NCI-H460 (cell line): ENCODE results near the gene GRM1. TPM values are rescaled to one million over a fixed set of nuclear protein-coding genes. Genes with fewer than 3 reads are reported as not detected.

ENCODE experiments used
- DNase-seq: peaks from one replicate; pipeline ENCODE4 v3.0.0-alpha.2; 2016; ENCODE audit warnings: low read depth; ENCODE audit errors: extremely low read depth
- total RNA-seq: library from RNA; depleted of rRNA; stranded (reverse); fragments of >200 nt; shearing (Covaris generic); gene quantifications from 2 replicates; pipeline ENCODE4 v1.2.3, GENCODE V29; 2014

Gene GRM1
- total RNA-seq, 1 experiment from 2014 or later: not detected

- no peak for DNase-seq
Observed at GRCh38 chr6:146310628-146311027, 281.8 kb downstream of the GRM1 start.

- no peak for DNase-seq
Observed at GRCh38 chr6:146311079-146311478, 282.2 kb downstream of the GRM1 start.

DNA sequence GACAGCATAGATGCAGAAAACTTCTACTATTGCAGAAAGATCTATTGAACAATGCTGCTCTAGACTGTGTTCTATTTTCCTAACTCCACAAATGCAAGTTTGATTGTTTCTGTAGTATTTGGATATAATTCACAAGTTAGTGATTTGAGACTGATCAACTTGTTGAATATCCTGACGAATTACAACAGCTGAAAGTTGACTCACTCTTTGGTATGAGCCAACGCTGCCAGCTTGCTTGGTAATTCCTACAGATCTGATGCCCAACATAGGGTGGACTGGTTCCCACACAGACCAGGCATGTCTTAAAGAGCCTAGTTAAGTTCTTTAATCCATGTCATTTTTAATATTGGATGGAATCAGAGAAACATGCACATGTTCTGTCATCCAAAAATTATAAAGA, 283.7 kb downstream of the GRM1 start:
- DNase-seq: no peak

DNA sequence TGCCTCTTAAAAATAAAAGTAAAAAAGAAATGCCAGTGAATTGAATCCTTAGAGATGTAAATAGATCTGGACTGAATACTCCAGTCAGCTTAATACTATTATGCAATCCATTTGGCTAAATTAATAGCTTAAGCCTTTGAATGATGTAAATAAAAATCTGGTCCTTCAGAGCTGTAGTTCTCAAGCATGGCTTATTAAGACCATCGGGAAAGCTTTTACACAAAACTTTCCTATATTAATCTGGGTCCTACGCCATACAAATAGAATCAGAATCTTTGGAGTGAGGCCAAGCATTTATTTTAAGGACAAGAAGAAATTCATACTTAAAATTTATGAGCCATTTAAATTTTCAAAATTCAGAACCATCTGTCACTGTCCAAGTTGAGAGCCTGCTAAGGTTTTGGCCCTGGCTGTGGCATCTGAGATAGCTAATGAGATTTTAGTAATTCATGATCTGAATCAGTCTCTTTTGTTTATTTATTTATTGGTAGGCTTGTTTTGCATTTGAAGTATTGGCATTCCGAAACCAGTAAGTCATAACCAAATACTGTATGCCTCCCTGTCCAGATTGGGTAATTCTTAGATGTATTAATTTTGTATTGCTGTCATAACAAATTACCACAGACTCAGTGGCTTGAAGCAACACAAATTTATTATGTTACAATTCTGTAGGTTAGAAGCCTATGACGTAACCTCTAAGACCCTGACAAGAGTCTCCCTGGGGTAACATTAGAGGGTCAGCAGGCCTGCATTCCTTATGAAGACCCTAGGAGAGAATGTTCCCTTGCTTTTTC, 286.7 kb downstream of the GRM1 start:
- DNase-seq: no peak

GRCh38 chr6:146316175-146316495, 287.3 kb downstream of the GRM1 start:
- DNase-seq: no peak

DNA sequence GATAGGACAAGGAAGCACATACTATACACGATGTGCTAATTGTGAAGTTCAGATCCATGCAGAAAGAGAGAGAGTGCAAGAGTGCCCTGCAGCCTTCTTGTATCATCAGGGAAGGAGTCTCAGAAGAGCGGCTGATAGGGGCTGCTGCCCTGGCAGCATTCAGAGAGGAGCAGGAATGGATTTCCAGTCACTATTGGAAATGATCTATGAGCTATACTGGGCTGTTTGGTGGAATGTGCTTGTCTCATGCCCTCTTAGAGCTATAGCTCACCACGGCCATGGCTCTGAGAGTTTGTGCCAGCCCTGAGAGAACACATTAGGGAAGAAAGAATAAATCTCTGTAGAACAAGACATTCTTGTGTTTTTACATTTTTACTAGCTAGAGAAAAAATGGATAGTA, 302.2 kb downstream of the GRM1 start:
- no peak for DNase-seq

- DNase-seq: no peak
Observed at GRCh38 chr6:146335336-146335735, 306.5 kb downstream of the GRM1 start.

GRCh38 chr6:146336191-146336590, 307.3 kb downstream of the GRM1 start:
- no peak for DNase-seq

DNA sequence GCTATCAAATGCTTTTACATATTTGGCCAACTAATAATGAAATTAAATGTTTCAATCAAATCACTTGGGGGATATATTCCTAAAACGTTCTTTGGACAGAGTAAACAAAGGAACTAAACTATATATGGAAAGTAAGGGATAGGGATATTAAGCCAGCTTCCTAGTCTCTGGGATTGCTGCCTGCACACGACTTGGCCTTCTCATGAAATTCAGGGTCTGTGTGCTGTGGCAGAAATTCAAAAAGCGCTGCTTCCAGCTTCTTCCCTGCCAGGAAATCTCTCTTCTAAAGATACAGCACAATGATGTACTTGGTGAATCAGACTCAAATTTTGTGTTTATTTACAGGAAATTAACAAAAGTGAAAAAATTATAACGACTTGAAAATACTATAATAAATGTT, 308.5 kb downstream of the GRM1 start:
- DNase-seq: no peak

- peak; percentile 9 for DNase-seq
Observed at GRCh38 chr6:146339716-146340115, 310.9 kb downstream of the GRM1 start.

- no peak for DNase-seq
Observed at GRCh38 chr6:146341493-146342230, 312.8 kb downstream of the GRM1 start.

DNA sequence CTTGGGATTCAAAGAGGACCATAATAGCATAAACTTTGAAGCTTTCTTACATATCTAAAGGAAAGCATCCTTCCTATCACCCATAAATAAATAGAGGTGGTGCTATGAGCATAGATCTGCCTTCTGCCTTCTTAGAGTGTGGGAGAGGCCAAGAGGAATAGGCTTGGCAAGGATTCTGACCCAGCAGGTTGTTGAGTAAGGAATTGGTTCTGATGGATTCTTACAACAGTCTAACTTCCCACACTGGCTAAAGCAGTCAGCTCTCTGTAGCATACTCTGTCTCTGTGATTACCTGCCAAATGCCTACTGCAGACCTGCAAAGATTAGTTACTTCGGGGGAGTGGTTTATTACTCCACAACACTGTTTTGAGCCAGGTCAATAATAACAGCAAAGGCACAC, 316.7 kb downstream of the GRM1 start:
- DNase-seq: no peak

DNA sequence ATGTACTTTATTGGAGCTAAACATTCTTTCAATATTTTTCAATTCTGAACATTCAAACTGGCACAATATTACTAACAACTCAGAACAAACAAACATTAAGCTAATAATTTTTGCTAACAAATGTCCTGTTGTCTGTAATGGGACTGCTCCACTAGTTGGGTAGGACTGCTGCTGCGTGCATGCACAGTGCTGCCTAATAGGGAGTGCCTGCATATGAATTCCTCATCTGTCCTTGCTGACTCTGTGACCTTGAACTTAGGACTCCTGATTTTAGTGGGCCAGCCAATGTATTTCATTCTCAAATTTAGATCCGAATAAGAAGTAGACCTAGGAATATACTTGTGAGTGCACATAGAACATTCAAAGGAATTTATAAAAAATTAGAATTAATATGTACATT, 318.2 kb downstream of the GRM1 start:
- no peak for DNase-seq

GRCh38 chr6:146347690-146348089, 318.8 kb downstream of the GRM1 start:
- no peak for DNase-seq

GRCh38 chr6:146351018-146351417, 322.2 kb downstream of the GRM1 start:
- no peak for DNase-seq

DNA sequence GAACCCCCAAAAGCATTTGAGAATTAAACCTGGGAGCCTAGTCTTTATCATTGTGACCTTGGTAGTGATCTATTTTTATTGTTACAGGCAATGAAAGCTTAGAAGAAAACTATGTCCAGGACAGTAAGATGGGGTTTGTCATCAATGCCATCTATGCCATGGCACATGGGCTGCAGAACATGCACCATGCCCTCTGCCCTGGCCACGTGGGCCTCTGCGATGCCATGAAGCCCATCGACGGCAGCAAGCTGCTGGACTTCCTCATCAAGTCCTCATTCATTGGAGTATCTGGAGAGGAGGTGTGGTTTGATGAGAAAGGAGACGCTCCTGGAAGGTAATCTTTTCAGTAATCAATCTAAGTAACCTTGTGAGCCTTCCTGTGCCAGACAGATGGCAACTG, 323.3 kb downstream of the GRM1 start:
- DNase-seq: no peak

- DNase-seq: no peak
Observed at GRCh38 chr6:146354451-146354850, 325.6 kb downstream of the GRM1 start.

DNA sequence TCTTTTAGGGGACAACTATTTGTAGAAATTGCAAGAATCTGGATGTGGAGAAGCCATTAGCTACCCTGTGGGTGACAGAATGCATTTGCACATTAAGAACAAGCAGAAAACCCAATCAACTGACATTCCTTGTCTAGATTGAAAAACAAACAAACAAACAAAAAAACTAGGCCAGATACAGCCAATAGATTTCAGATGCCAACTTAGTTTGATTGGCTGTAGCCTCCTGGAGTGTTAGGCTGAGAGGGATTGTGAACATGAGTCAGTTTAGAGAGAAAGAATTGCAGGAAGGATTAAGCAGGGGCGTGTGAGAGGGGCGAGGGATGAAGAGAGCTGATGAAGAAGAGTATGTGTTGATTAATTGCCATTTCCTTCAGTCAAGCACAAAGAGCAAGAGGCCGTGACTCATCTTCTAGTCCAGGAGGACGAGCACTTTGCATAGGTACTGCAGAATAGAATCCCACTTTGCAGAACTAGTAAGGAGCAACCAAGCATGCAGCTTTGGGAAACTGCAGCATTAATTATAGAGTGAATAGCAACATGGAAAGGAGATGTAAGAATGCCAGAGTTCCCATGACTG, 326.7 kb downstream of the GRM1 start:
- no peak for DNase-seq

GRCh38 chr6:146357578-146358430, 328.9 kb downstream of the GRM1 start:
- peak; percentile 35 for DNase-seq

DNA sequence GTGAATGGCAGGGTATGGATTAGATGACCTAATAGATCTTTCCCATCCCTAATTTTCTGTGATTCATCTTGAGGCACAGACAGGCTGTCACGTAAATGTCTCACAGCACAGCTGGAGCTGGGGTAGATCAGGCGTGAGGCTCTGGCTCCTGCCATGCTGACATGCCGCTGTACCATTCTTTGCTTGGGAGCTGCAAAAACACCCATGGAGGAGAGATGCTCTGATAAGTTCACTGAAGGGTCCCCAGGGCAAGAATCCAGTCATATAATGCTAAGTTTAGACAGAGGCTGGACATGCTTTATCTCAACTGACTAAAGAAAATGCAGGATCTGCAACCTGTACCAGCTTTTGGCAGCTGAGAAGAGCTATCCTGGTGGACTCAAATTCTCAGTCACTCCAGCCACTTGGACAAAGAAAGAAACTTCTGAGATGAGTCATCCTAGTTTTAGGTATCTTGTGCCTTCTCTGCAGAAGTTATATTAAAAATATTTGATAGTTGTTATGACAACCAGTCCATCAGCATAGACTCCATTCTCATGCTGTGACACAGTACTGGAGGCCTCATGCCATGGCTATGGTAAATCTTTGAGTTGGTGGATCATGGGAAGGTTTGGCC, 329.7 kb downstream of the GRM1 start:
- DNase-seq: no peak

- DNase-seq: no peak
Observed at GRCh38 chr6:146359131-146359530, 330.3 kb downstream of the GRM1 start.
